ENCODE data around the gene CDK5. TPM values are rescaled to one million over a fixed set of nuclear protein-coding genes. Genes with fewer than 3 reads are reported as not detected.

Gene CDK5
- total RNA-seq, 1 donor from 2014 or later = 13.7 TPM

GRCh38 chr7:151018421-151019129 lies 39.1 kb downstream of the CDK5 start:
- Histone ChIP-seq H3K27me3 (ENCODE audit: low read depth) (peaks cover 38% of the 10 kb centered on the region), H3K36me3 (no peaks in the 10 kb centered on the region), H3K4me3 (peak overlapping the region; percentile 37), H3K9me3 (no peaks in the 10 kb centered on the region), H3K4me1 (peaks cover 19% of the 10 kb centered on the region), H3K27ac (no peak overlapping the region)
- DNase-seq = no peak
- ATAC-seq = peak; percentile 44 to 46
- TF ChIP-seq, protein P1, sequence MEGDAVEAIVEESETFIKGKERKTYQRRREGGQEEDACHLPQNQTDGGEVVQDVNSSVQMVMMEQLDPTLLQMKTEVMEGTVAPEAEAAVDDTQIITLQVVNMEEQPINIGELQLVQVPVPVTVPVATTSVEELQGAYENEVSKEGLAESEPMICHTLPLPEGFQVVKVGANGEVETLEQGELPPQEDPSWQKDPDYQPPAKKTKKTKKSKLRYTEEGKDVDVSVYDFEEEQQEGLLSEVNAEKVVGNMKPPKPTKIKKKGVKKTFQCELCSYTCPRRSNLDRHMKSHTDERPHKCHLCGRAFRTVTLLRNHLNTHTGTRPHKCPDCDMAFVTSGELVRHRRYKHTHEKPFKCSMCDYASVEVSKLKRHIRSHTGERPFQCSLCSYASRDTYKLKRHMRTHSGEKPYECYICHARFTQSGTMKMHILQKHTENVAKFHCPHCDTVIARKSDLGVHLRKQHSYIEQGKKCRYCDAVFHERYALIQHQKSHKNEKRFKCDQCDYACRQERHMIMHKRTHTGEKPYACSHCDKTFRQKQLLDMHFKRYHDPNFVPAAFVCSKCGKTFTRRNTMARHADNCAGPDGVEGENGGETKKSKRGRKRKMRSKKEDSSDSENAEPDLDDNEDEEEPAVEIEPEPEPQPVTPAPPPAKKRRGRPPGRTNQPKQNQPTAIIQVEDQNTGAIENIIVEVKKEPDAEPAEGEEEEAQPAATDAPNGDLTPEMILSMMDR (IDR thresholded peaks at IDR 0.05) = no peak
- intact Hi-C loops (cut with DNase I) = no loop called here

GRCh38 chr7:151017953-151018420 lies 39.7 kb downstream of the CDK5 start:
- H3K4me1 ChIP-seq = peaks cover 19% of the 10 kb centered on the region
- intact Hi-C loops (cut with DNase I) = no loop called here
- H3K9me3 ChIP-seq = no peaks in the 10 kb centered on the region
- ATAC-seq (peak; percentile 79 to 83), DNase-seq (peak; percentile 79)
- H3K27me3 ChIP-seq (ENCODE audit: low read depth) = peaks cover 38% of the 10 kb centered on the region
- TF ChIP-seq, protein P1 (IDR thresholded peaks at IDR 0.05) = peak; percentile 96
- no peak overlapping the region for H3K27ac ChIP-seq
- H3K4me3 ChIP-seq = peak overlapping the region; percentile 37
- H3K36me3 ChIP-seq = no peaks in the 10 kb centered on the region

- ATAC-seq (no peak), DNase-seq (no peak)
- Histone ChIP-seq H3K4me3 (peak overlapping the region; percentile 37), H3K27ac (no peak overlapping the region), H3K27me3 (ENCODE audit: low read depth) (peaks cover 40% of the 10 kb centered on the region), H3K9me3 (no peaks in the 10 kb centered on the region), H3K4me1 (peaks cover 22% of the 10 kb centered on the region), H3K36me3 (no peaks in the 10 kb centered on the region)
- intact Hi-C loops (cut with DNase I) = no loop called here
- TF ChIP-seq, protein P1 (IDR thresholded peaks at IDR 0.05) = no peak
Measured at GRCh38 chr7:151017370-151017952, 40.2 kb downstream of the CDK5 start.

GRCh38 chr7:151016942-151017341 lies 40.8 kb downstream of the CDK5 start:
- TF ChIP-seq, protein P1 (IDR thresholded peaks at IDR 0.05) = no peak
- Histone ChIP-seq H3K4me3 (no peak overlapping the region), H3K4me1 (peaks cover 27% of the 10 kb centered on the region), H3K36me3 (no peaks in the 10 kb centered on the region), H3K9me3 (no peaks in the 10 kb centered on the region), H3K27ac (no peak overlapping the region), H3K27me3 (ENCODE audit: low read depth) (peaks cover 44% of the 10 kb centered on the region)
- ATAC-seq (no peak), DNase-seq (no peak)
- intact Hi-C loops (cut with DNase I) = no loop called here

DNA sequence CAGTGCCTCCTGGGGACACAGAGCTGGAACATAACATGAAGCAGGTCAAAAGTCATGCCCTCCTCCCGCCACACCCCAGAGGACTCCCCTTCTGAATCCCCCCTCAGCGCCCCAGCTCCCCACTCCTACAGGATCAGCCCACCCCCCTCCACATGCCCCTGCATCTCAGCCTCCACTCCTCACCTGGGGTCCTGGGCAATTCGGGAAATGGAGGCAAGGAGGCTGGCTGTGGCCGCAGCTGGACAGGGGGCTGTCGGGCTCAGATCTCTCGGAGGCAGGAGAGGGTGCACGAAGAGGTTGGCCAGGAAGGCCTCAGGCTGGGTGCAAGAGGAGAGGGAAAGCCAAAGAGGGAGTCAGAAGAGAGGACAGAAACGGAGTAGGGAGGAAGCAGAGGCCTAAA lies 41.2 kb downstream of the CDK5 start:
- intact Hi-C loops (cut with DNase I) = no loop called here
- no peaks in the 10 kb centered on the region for H3K9me3 ChIP-seq
- H3K4me1 ChIP-seq = peaks cover 31% of the 10 kb centered on the region
- no peak for ATAC-seq
- TF ChIP-seq, protein P1 (IDR thresholded peaks at IDR 0.05) = no peak
- H3K27me3 ChIP-seq (ENCODE audit: low read depth) = peaks cover 44% of the 10 kb centered on the region
- H3K4me3 ChIP-seq = no peak overlapping the region
- no peak for DNase-seq
- H3K36me3 ChIP-seq = no peaks in the 10 kb centered on the region
- H3K27ac ChIP-seq = no peak overlapping the region

Measured in lower lobe of right lung (tissue), 2 donors.